D721Med (cell line): ENCODE results near the gene ASH1L.

Experiments
- DNase-seq: peaks from one replicate; pipeline ENCODE4 v3.0.0; 2011; ENCODE audit warnings: low spot score; ENCODE audit not compliant: insufficient read length
- FAIRE-seq: peaks from 2 replicates; lab custom pipeline; 2011; peaks lifted over from hg19 to GRCh38; lab: Jason Lieb, UNC
- TF ChIP-seq, protein P1 (sequence below): IDR thresholded peaks from 2 replicates; pipeline ENCODE4 v1.5.1; 2012; ENCODE audit warnings: mild to moderate bottlenecking, control low read depth; ENCODE audit not compliant: insufficient read depth; ENCODE audit errors: missing control alignments

ASH1L gene

DNA sequence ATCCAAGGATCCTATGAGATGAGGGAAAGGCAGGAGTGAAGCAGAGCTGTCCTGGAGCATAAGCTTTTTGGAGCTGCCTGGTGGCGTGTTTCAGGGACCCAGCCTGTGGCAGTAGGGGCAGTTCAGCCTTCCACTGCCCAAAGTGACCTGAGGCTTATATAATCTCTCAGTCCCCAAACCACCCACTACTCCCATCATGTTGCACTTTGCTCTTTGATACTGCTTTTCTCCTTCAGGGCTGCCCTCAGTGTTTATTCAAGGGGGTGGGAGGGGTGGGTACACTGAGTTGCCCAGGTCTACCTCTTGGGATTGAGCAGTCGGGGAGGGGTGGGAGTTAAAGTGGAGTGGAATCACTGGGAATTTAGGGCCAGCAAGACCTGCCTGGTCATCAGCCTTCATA lies 276.1 kb downstream of the ASH1L start:
- TF ChIP-seq, protein P1, sequence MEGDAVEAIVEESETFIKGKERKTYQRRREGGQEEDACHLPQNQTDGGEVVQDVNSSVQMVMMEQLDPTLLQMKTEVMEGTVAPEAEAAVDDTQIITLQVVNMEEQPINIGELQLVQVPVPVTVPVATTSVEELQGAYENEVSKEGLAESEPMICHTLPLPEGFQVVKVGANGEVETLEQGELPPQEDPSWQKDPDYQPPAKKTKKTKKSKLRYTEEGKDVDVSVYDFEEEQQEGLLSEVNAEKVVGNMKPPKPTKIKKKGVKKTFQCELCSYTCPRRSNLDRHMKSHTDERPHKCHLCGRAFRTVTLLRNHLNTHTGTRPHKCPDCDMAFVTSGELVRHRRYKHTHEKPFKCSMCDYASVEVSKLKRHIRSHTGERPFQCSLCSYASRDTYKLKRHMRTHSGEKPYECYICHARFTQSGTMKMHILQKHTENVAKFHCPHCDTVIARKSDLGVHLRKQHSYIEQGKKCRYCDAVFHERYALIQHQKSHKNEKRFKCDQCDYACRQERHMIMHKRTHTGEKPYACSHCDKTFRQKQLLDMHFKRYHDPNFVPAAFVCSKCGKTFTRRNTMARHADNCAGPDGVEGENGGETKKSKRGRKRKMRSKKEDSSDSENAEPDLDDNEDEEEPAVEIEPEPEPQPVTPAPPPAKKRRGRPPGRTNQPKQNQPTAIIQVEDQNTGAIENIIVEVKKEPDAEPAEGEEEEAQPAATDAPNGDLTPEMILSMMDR = no peak
- FAIRE-seq (no peak), DNase-seq (no peak)

DNA sequence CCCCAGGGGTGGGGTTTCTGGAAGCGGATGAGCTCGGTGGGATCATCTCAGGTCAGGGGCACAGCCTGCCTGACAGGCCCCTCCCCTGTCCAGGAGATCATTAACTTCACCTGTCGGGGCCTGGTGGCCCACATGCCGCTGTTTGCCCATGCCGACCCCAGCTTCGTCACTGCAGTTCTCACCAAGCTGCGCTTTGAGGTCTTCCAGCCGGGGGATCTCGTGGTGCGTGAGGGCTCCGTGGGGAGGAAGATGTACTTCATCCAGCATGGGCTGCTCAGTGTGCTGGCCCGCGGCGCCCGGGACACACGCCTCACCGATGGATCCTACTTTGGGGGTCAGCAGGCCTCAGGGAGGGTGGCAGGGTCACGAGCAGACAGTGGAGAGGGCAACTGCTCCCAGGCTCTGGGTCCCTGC lies 277.0 kb downstream of the ASH1L start:
- FAIRE-seq (no peak), DNase-seq (no peak)
- TF ChIP-seq, protein P1 = no peak
